Measurements from ENCODE around the gene RSPRY1. TPM values are rescaled to one million over a fixed set of nuclear protein-coding genes. Genes with fewer than 3 reads are reported as not detected.

RSPRY1 gene
- total RNA-seq, 3 donors from 2014 or later, result 40.6 to 44.1 (median 42.0) TPM

DNA sequence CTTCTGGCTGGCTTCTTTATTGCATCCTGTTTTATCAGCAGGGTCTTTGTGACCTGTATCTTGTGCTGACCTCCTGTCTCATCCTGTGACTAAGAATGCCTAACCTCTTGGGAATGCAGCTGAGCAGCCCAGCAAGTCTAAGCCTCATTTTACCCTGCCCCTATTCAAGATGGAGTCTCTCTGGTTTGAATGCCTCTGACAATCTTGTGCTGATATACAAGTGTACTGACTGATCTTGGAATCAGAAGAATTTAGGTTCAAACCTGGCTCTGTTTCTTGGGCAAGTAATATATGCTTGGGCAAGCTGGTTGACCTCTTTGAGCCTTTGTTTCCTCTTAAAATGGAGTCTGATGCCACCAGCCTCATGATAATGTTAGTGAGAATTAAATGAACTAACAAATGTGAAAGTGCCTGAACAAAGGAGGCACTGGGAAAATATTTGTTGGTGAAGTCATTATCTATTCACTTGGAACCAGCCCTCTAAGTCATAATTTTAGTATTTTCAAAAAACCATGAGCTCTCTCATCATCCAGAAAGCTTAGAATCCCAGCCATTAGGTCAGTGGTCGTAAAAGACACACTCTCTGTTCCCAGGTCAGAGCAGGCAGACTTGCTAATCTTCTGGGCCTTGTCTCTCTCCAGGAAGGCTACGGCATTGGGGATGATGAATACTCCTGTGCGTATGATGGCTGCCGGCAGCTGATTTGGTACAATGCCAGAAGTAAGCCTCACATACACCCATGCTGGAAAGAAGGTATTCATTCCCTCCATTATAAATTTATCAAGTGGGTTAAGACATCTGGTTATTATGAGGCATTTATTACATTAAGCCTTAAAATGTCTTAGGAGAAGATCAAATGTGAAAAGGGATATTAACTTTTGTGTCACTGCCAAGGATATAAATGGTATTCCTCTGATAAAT lies 40.8 kb downstream of the RSPRY1 start:
- Histone ChIP-seq H3K4me3 (no peak overlapping the region), H3K4me1 (ENCODE audit: low read depth) (no peaks in the 10 kb centered on the region), H3K36me3 (ENCODE audit: low read depth) (peaks cover 10% of the 10 kb centered on the region), H3K9me3 (no peaks in the 10 kb centered on the region)
- ATAC-seq (no peak), DNase-seq (no peak)
- no peak for TF ChIP-seq CTCF (IDR thresholded peaks at IDR 0.05)
- intact Hi-C loops (cut with DNase I, micrococcal nuclease), result no loop called here

DNA sequence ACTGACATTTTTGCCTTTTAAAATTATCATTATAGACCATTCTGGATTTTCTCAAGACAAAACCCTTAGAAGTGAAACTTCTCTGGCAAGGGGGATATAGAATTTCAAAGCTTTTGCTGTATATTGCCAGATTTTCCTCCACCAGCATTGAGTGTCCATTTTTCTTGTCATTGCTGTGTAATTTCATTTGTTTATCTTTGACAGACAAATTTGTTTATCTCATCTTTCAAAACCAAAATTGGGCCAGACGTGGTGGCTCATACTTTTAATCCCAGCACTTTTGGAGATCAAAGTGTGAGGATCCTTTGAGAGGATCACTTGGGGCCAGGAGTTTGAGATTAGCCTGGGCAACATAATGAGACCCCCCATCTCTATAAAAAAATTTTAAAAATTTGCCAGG lies 43.0 kb downstream of the RSPRY1 start:
- Histone ChIP-seq H3K4me3 (no peak overlapping the region), H3K36me3 (ENCODE audit: low read depth) (peaks cover 10% of the 10 kb centered on the region), H3K4me1 (ENCODE audit: low read depth) (no peaks in the 10 kb centered on the region), H3K9me3 (no peaks in the 10 kb centered on the region)
- intact Hi-C loops (cut with DNase I, micrococcal nuclease), result no loop called here
- no peak for TF ChIP-seq CTCF (IDR thresholded peaks at IDR 0.05)
- ATAC-seq, result no peak
- DNase-seq, result no peak

DNA sequence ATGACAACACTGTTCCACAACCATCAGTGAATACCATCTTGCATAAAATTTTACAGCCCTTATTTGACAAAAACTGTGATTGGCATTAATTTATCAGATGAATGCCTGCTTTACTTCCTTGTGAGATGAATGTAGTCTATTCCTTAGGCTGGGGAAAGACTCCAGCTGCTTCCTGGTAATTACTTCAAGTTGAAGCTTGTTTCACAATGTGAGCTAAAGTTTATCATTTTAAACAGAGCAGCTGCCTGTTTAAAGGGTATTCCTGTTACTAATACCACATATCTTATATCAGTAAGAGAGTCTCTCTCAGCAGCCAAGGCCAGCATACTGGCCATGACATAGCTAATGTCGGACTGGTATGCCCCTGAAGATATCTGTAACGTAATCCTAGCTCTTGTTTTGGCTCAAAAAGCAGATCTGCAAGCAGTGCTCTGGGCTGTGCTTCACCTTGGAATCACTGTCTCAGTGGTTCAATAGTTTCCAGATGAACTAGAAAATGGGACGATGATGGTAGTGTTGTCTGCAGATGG lies 45.8 kb downstream of the RSPRY1 start:
- H3K9me3 ChIP-seq, result no peaks in the 10 kb centered on the region
- H3K36me3 ChIP-seq (ENCODE audit: low read depth), result peaks cover 10% of the 10 kb centered on the region
- DNase-seq (no peak), ATAC-seq (no peak)
- TF ChIP-seq CTCF (IDR thresholded peaks at IDR 0.05), result no peak
- H3K4me3 ChIP-seq, result no peak overlapping the region
- H3K4me1 ChIP-seq (ENCODE audit: low read depth), result no peaks in the 10 kb centered on the region
- intact Hi-C loops (cut with DNase I, micrococcal nuclease), result no loop called here

GRCh38 chr16:57233944-57234706 lies 48.0 kb downstream of the RSPRY1 start:
- Histone ChIP-seq H3K4me3 (no peak overlapping the region), H3K36me3 (ENCODE audit: low read depth) (peaks cover 10% of the 10 kb centered on the region), H3K4me1 (ENCODE audit: low read depth) (no peaks in the 10 kb centered on the region), H3K9me3 (no peaks in the 10 kb centered on the region)
- peak; percentile 23 for ATAC-seq
- no peak for DNase-seq
- intact Hi-C loops (cut with DNase I, micrococcal nuclease), result no loop called here
- no peak for TF ChIP-seq CTCF (IDR thresholded peaks at IDR 0.05)

GRCh38 chr16:57234707-57235092 lies 48.6 kb downstream of the RSPRY1 start:
- no peak overlapping the region for H3K4me3 ChIP-seq
- intact Hi-C loops (cut with DNase I, micrococcal nuclease), result no loop called here
- H3K4me1 ChIP-seq (ENCODE audit: low read depth), result no peaks in the 10 kb centered on the region
- no peaks in the 10 kb centered on the region for H3K9me3 ChIP-seq
- DNase-seq (no peak), ATAC-seq (peak; percentile 63)
- peaks cover 10% of the 10 kb centered on the region for H3K36me3 ChIP-seq (ENCODE audit: low read depth)
- TF ChIP-seq CTCF (IDR thresholded peaks at IDR 0.05), result no peak

All from mucosa of descending colon (tissue), 3 donors.